Urothelium cell line (cell line): ENCODE data around the gene ADGRV1.
"Not testable (repeated sequence)": the region's sequence is repeated elsewhere in the genome, so short reads cannot be mapped to it uniquely, and the experiment has no call there.

Experiments
- DNase-seq: peaks from one replicate; pipeline ENCODE4 v3.0.0; 2011; ENCODE audit warnings: low spot score, mixed read lengths
- FAIRE-seq: peaks from 2 replicates; lab custom pipeline; 2011; peaks lifted over from hg19 to GRCh38; lab: Jason Lieb, UNC

ADGRV1 gene

GRCh38 chr5:90803381-90803780 lies 244.8 kb downstream of the ADGRV1 start:
- DNase-seq (no peak), FAIRE-seq (no peak)

GRCh38 chr5:90803876-90804275 lies 245.3 kb downstream of the ADGRV1 start:
- DNase-seq (no peak), FAIRE-seq (no peak)

- FAIRE-seq (no peak), DNase-seq (no peak)
Observed at GRCh38 chr5:90807496-90807895, 248.9 kb downstream of the ADGRV1 start.

- no peak for DNase-seq
- FAIRE-seq: no peak
Observed at GRCh38 chr5:90809311-90810056, 250.9 kb downstream of the ADGRV1 start.

- no peak for FAIRE-seq
Observed at GRCh38 chr5:90810211-90810610, 251.6 kb downstream of the ADGRV1 start.

GRCh38 chr5:90813392-90813791 lies 254.8 kb downstream of the ADGRV1 start:
- FAIRE-seq (no peak), DNase-seq (no peak)

More at GRCh38 chr5:90810211-90810610, 251.6 kb downstream of the ADGRV1 start:
- DNase-seq: no peak

GRCh38 chr5:90822062-90822461 lies 263.5 kb downstream of the ADGRV1 start:
- FAIRE-seq, DNase-seq: not testable (repeated sequence)

- no peak for FAIRE-seq
- DNase-seq: no peak
Observed at GRCh38 chr5:90824436-90824835, 265.8 kb downstream of the ADGRV1 start.

GRCh38 chr5:90830058-90830457 lies 271.5 kb downstream of the ADGRV1 start:
- no peak for FAIRE-seq
- DNase-seq: no peak

GRCh38 chr5:90833753-90834152 lies 275.2 kb downstream of the ADGRV1 start:
- FAIRE-seq (no peak), DNase-seq (no peak)

- no peak for DNase-seq
Observed at GRCh38 chr5:90834711-90835110, 276.1 kb downstream of the ADGRV1 start.

GRCh38 chr5:90843443-90843842 lies 284.8 kb downstream of the ADGRV1 start:
- no peak for FAIRE-seq
- no peak for DNase-seq

More at GRCh38 chr5:90834711-90835110, 276.1 kb downstream of the ADGRV1 start:
- FAIRE-seq: no peak

- DNase-seq: no peak
- no peak for FAIRE-seq
Observed at GRCh38 chr5:90844931-90845330, 286.3 kb downstream of the ADGRV1 start.

- FAIRE-seq: no peak
- no peak for DNase-seq
Observed at GRCh38 chr5:90845723-90846554, 287.3 kb downstream of the ADGRV1 start.

GRCh38 chr5:90847606-90848005 lies 289.0 kb downstream of the ADGRV1 start:
- not testable (repeated sequence) for DNase-seq, FAIRE-seq

GRCh38 chr5:90849939-90850338 lies 291.3 kb downstream of the ADGRV1 start:
- FAIRE-seq (no peak), DNase-seq (no peak)

GRCh38 chr5:90852531-90852930 lies 293.9 kb downstream of the ADGRV1 start:
- no peak for DNase-seq
- no peak for FAIRE-seq

- DNase-seq (no peak), FAIRE-seq (no peak)
Observed at GRCh38 chr5:90853750-90854149, 295.2 kb downstream of the ADGRV1 start.

- no peak for FAIRE-seq
Observed at GRCh38 chr5:90854169-90854568, 295.6 kb downstream of the ADGRV1 start.

GRCh38 chr5:90855296-90856010 lies 296.9 kb downstream of the ADGRV1 start:
- no peak for FAIRE-seq
- DNase-seq: no peak

More at GRCh38 chr5:90854169-90854568, 295.6 kb downstream of the ADGRV1 start:
- DNase-seq: no peak
